ENCODE measurements around the gene PRXL2A.
"Not testable (repeated sequence)": the region's sequence is repeated elsewhere in the genome, so short reads cannot be mapped to it uniquely, and the experiment has no call there.

PRXL2A gene

GRCh38 chr10:80417256-80417655, 8.9 kb downstream of the PRXL2A start:
- not testable (repeated sequence) for H3K36me3 ChIP-seq (ENCODE audit: control insufficient read depth, insufficient read depth, low read length); H3K27ac ChIP-seq (ENCODE audit: insufficient read depth, low read depth, low read length, poor library complexity, severe bottlenecking)

DNA sequence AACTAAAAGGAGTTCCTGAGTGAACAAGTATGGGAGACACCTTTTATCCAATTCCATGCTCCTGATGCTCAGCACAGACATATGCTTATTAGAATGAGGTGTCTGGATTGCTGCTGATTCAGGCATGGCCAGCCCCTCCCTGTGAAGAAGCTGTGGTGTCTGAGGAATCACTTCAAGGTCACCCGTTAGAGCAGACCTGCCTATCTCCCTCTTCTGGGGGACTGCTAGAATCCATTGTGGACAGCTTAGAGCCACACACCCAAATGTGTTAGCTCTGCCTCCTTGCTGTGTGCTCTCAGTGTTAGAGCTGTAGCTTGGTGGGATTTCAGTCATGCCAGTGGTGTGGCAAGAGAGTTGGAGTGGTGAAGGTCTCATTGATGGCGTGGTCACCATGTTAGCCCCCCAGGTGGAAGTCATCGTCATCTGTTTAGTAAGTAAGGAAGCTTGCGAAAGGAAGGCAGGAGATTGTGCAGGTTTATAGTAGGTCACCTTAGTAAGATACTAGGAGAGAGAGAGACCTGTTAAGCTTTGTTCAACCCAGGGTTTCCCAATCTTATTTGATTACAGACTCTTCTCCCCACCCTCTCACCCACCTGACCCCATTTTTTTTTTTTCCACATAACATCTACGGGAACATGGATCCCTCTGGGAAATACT, 12.8 kb downstream of the PRXL2A start:
- H3K27ac ChIP-seq (ENCODE audit: insufficient read depth, low read depth, low read length, poor library complexity, severe bottlenecking): no peak overlapping the region
- H3K4me3 ChIP-seq (ENCODE audit: insufficient read depth, low read depth, low read length): no peak overlapping the region
- H3K36me3 ChIP-seq (ENCODE audit: control insufficient read depth, insufficient read depth, low read length): peaks cover 21% of the 10 kb centered on the region
- H3K9me3 ChIP-seq (ENCODE audit: control insufficient read depth, low read length): no peaks in the 10 kb centered on the region
- H3K4me1 ChIP-seq (ENCODE audit: control insufficient read depth, insufficient read depth, low read length): peaks cover 14% of the 10 kb centered on the region
- WGBS, 2 experiments: 94 to 98% methylated on average over 5 of the region's 5 CpGs
- H3K27me3 ChIP-seq (ENCODE audit: control insufficient read depth, insufficient read depth, low read length, poor library complexity, severe bottlenecking): no peaks in the 10 kb centered on the region

More at GRCh38 chr10:80417256-80417655, 8.9 kb downstream of the PRXL2A start:
- WGBS, 2 experiments: 33 to 43% methylated on average over 4 to 6 of the region's 6 CpGs
- not testable (repeated sequence) for H3K27me3 ChIP-seq (ENCODE audit: control insufficient read depth, insufficient read depth, low read length, poor library complexity, severe bottlenecking); H3K4me3 ChIP-seq (ENCODE audit: insufficient read depth, low read depth, low read length); H3K9me3 ChIP-seq (ENCODE audit: control insufficient read depth, low read length)
- peaks cover 32% of the 10 kb centered on the region for H3K4me1 ChIP-seq (ENCODE audit: control insufficient read depth, insufficient read depth, low read length)

DNA sequence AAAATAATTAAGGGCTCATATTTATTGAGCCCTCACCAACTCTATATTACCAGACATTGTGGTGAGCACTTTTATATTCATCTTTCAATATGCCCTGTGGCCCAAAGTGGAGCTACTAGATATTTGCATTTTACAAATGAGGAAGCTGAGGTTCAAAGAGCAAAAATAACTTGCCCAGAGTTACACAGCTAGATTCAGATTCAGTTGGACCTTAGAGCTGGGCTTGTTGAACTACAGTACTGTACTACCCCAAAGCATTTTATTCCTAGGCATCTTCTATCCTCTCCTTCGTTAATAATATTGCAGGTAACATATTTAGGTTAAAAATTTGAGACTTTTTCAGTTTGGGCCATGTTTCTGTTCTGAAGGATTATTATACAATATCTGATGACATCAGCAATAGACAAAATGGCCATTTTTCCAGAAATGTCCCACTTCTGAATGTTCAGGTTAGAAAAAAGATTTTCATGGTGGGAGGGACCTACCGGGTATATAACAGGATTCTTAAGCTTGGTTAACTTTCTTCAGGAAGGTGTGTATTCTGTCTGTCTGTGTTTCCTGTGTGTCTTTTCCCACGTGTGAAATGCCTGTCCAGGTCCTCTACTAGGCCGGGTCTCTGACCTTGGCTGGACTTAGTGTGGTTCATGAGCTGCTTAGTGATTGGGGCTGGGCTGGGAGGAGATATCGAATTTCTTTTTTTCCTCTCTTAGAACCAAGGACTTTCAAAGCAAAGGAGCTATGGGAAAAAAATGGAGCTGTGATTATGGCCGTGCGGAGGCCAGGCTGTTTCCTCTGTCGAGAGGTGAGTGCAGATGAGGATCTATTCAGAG, 13.6 kb downstream of the PRXL2A start:
- Histone ChIP-seq H3K4me3 (ENCODE audit: insufficient read depth, low read depth, low read length) (no peak overlapping the region), H3K36me3 (ENCODE audit: control insufficient read depth, insufficient read depth, low read length) (peaks cover 27% of the 10 kb centered on the region)
- 90 to 93% methylated on average over 7 to 8 of the region's 8 CpGs for WGBS, 2 experiments

DNA sequence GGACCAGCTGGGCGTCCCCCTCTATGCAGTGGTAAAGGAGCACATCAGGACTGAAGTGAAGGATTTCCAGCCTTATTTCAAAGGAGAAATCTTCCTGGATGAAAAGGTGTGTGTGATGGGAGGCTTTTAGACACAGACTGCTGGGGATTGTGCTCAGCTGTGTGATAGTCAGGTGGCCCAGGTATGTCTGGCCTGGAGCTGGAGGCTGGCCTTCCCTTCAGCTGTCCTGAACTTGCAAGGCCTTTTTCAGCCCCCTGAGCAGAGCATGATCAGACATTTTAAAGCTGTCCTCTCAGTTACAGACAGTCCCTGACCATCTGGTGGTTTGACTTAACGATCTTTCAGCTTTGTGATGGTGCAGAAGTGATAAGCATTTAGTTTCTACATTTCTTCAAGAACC, 17.6 kb downstream of the PRXL2A start:
- WGBS, 2 experiments: 97 to 98% methylated on average over 2 of the region's 2 CpGs
- Histone ChIP-seq H3K27ac (ENCODE audit: insufficient read depth, low read depth, low read length, poor library complexity, severe bottlenecking) (no peak overlapping the region), H3K9me3 (ENCODE audit: control insufficient read depth, low read length) (no peaks in the 10 kb centered on the region), H3K27me3 (ENCODE audit: control insufficient read depth, insufficient read depth, low read length, poor library complexity, severe bottlenecking) (no peaks in the 10 kb centered on the region), H3K4me1 (ENCODE audit: control insufficient read depth, insufficient read depth, low read length) (no peaks in the 10 kb centered on the region), H3K4me3 (ENCODE audit: insufficient read depth, low read depth, low read length) (no peak overlapping the region), H3K36me3 (ENCODE audit: control insufficient read depth, insufficient read depth, low read length) (peaks cover 56% of the 10 kb centered on the region)

More for the DNA sequence above, 13.6 kb downstream of the PRXL2A start:
- H3K9me3 ChIP-seq (ENCODE audit: control insufficient read depth, low read length): no peaks in the 10 kb centered on the region
- no peaks in the 10 kb centered on the region for H3K27me3 ChIP-seq (ENCODE audit: control insufficient read depth, insufficient read depth, low read length, poor library complexity, severe bottlenecking)
- H3K27ac ChIP-seq (ENCODE audit: insufficient read depth, low read depth, low read length, poor library complexity, severe bottlenecking): no peak overlapping the region
- H3K4me1 ChIP-seq (ENCODE audit: control insufficient read depth, insufficient read depth, low read length): peaks cover 6% of the 10 kb centered on the region

- Histone ChIP-seq H3K36me3 (ENCODE audit: control insufficient read depth, insufficient read depth, low read length) (peaks cover 58% of the 10 kb centered on the region), H3K4me3 (ENCODE audit: insufficient read depth, low read depth, low read length) (no peak overlapping the region)
- 95 to 97% methylated on average over 2 of the region's 2 CpGs for WGBS, 2 experiments
These were observed 19.2 kb downstream of the PRXL2A start for GRCh38 chr10:80427541-80427940.

GRCh38 chr10:80429521-80429973, 21.2 kb downstream of the PRXL2A start:
- Histone ChIP-seq H3K27me3 (ENCODE audit: control insufficient read depth, insufficient read depth, low read length, poor library complexity, severe bottlenecking) (no peaks in the 10 kb centered on the region), H3K4me3 (ENCODE audit: insufficient read depth, low read depth, low read length) (no peak overlapping the region), H3K36me3 (ENCODE audit: control insufficient read depth, insufficient read depth, low read length) (peaks cover 53% of the 10 kb centered on the region), H3K4me1 (ENCODE audit: control insufficient read depth, insufficient read depth, low read length) (no peaks in the 10 kb centered on the region), H3K9me3 (ENCODE audit: control insufficient read depth, low read length) (no peaks in the 10 kb centered on the region), H3K27ac (ENCODE audit: insufficient read depth, low read depth, low read length, poor library complexity, severe bottlenecking) (no peak overlapping the region)
- 95 to 97% methylated on average over 9 of the region's 9 CpGs for WGBS, 2 experiments

More at GRCh38 chr10:80427541-80427940, 19.2 kb downstream of the PRXL2A start:
- no peaks in the 10 kb centered on the region for H3K27me3 ChIP-seq (ENCODE audit: control insufficient read depth, insufficient read depth, low read length, poor library complexity, severe bottlenecking)
- H3K27ac ChIP-seq (ENCODE audit: insufficient read depth, low read depth, low read length, poor library complexity, severe bottlenecking): no peak overlapping the region
- H3K4me1 ChIP-seq (ENCODE audit: control insufficient read depth, insufficient read depth, low read length): no peaks in the 10 kb centered on the region
- no peaks in the 10 kb centered on the region for H3K9me3 ChIP-seq (ENCODE audit: control insufficient read depth, low read length)

- peaks cover 33% of the 10 kb centered on the region for H3K36me3 ChIP-seq (ENCODE audit: control insufficient read depth, insufficient read depth, low read length)
These were observed 24.8 kb downstream of the PRXL2A start for GRCh38 chr10:80433134-80433533.

DNA sequence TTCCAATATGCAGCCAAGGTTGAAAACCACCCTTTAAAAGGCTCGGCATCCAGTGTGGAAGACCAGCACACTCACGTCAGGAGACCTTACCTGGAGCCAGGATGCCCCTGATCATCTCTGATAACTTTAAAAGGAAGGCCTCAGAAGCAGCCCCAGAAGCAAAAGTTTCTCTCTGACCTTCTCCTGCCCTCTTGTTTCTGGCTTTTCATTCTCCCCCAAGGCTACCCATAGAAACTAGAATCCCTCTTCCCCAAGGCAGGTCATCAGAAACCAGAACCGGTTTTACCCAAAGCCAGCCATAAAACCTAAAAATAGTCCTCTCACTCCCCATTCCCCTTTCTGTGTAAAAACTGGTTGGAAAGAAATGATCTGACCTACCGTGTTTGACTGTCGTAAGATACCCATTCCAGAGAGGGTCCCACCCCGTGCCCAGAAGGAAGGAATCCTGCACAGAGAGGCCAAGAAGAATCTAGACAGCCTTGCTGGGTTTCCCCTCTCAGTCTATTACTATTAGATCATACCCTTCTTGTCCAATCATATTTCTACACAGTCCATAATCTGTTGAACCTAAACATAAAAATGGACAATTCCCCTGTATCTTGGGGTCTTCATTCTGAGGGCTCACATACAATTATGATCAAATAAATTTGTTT, 28.2 kb downstream of the PRXL2A start:
- H3K27ac ChIP-seq (ENCODE audit: insufficient read depth, low read depth, low read length, poor library complexity, severe bottlenecking): no peak overlapping the region
- no peaks in the 10 kb centered on the region for H3K9me3 ChIP-seq (ENCODE audit: control insufficient read depth, low read length)
- H3K4me1 ChIP-seq (ENCODE audit: control insufficient read depth, insufficient read depth, low read length): no peaks in the 10 kb centered on the region
- 88 to 92% methylated on average over 6 of the region's 6 CpGs for WGBS, 2 experiments
- peaks cover 11% of the 10 kb centered on the region for H3K36me3 ChIP-seq (ENCODE audit: control insufficient read depth, insufficient read depth, low read length)
- H3K4me3 ChIP-seq (ENCODE audit: insufficient read depth, low read depth, low read length): no peak overlapping the region
- no peaks in the 10 kb centered on the region for H3K27me3 ChIP-seq (ENCODE audit: control insufficient read depth, insufficient read depth, low read length, poor library complexity, severe bottlenecking)

More at GRCh38 chr10:80433134-80433533, 24.8 kb downstream of the PRXL2A start:
- WGBS, 2 experiments: 86 to 91% methylated on average over 3 of the region's 3 CpGs
- Histone ChIP-seq H3K4me3 (ENCODE audit: insufficient read depth, low read depth, low read length) (no peak overlapping the region), H3K4me1 (ENCODE audit: control insufficient read depth, insufficient read depth, low read length) (no peaks in the 10 kb centered on the region), H3K27ac (ENCODE audit: insufficient read depth, low read depth, low read length, poor library complexity, severe bottlenecking) (no peak overlapping the region), H3K27me3 (ENCODE audit: control insufficient read depth, insufficient read depth, low read length, poor library complexity, severe bottlenecking) (no peaks in the 10 kb centered on the region), H3K9me3 (ENCODE audit: control insufficient read depth, low read length) (no peaks in the 10 kb centered on the region)

GRCh38 chr10:80437227-80437626, 28.9 kb downstream of the PRXL2A start:
- Histone ChIP-seq H3K27me3 (ENCODE audit: control insufficient read depth, insufficient read depth, low read length, poor library complexity, severe bottlenecking) (no peaks in the 10 kb centered on the region), H3K36me3 (ENCODE audit: control insufficient read depth, insufficient read depth, low read length) (peaks cover 8% of the 10 kb centered on the region), H3K4me1 (ENCODE audit: control insufficient read depth, insufficient read depth, low read length) (no peaks in the 10 kb centered on the region), H3K27ac (ENCODE audit: insufficient read depth, low read depth, low read length, poor library complexity, severe bottlenecking) (no peak overlapping the region), H3K9me3 (ENCODE audit: control insufficient read depth, low read length) (no peaks in the 10 kb centered on the region), H3K4me3 (ENCODE audit: insufficient read depth, low read depth, low read length) (no peak overlapping the region)
- WGBS, 2 experiments: 63 to 66% methylated on average over 2 of the region's 2 CpGs

DNA sequence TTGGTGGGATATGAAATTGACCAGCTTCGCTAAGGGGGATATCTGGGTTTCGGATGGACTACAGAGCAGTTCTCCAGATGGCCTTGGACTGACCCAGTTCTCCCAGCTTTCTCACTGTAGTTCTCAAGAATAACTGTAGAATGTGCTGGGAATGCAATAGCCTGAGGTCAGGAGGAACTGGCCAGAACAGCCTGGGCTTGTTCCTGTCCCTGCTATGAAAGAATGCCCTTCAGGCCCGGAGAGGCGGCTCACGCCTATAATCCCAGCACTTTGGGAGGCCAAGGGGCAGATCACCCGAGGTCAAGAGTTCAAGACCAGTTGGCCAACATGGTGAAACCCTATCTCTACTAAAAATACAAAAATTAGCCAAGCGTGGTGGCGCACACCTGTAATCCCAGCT, 33.5 kb downstream of the PRXL2A start:
- Histone ChIP-seq H3K9me3 (ENCODE audit: control insufficient read depth, low read length) (no peaks in the 10 kb centered on the region), H3K4me1 (ENCODE audit: control insufficient read depth, insufficient read depth, low read length) (peaks cover 11% of the 10 kb centered on the region), H3K27ac (ENCODE audit: insufficient read depth, low read depth, low read length, poor library complexity, severe bottlenecking) (no peak overlapping the region), H3K27me3 (ENCODE audit: control insufficient read depth, insufficient read depth, low read length, poor library complexity, severe bottlenecking) (no peaks in the 10 kb centered on the region), H3K36me3 (ENCODE audit: control insufficient read depth, insufficient read depth, low read length) (no peaks in the 10 kb centered on the region), H3K4me3 (ENCODE audit: insufficient read depth, low read depth, low read length) (no peak overlapping the region)
- WGBS, 2 experiments: 95% methylated on average over 8 of the region's 8 CpGs
